Stimulated activated CD4-positive, alpha-beta T cell treated with anti-CD3 and anti-CD28 coated beads, Interleukin-1b, Interleukin-23, amount 100 ng/mL, for 4 hours (primary cell): ENCODE measurements around the gene LRRC57.
"Not testable (repeated sequence)": the region's sequence is repeated elsewhere in the genome, so short reads cannot be mapped to it uniquely, and the experiment has no call there.

Experiments
- DNase-seq, 2 donors: peaks; one replicate each; pipeline ENCODE4 v3.0.0-alpha.2; 2020; ENCODE audit warnings: low read depth in 2 of 2

Gene LRRC57

GRCh38 chr15:42548249-42549031 lies at the start of gene LRRC57, which contains the start of gene HAUS2:
Gene LRRC57 (minus strand): TSS chr15:42548793. CDS start chr15:42548434, 359 bp downstream.
Gene HAUS2 (plus strand): TSS chr15:42548838. CDS start chr15:42548873, 35 bp downstream.
- DNase-seq = peak; percentile 76 to 85

GRCh38 chr15:42595626-42596240 lies 47.1 kb upstream of the LRRC57 start:
- DNase-seq = no peak

GRCh38 chr15:42594095-42594494 lies 45.5 kb upstream of the LRRC57 start:
- no peak for DNase-seq

- DNase-seq = no peak
These were observed 44.5 kb upstream of the LRRC57 start for GRCh38 chr15:42593143-42593542.

- no peak for DNase-seq
These were observed 44.1 kb upstream of the LRRC57 start for GRCh38 chr15:42592716-42593115.

GRCh38 chr15:42591238-42591934 lies 42.8 kb upstream of the LRRC57 start:
- DNase-seq = no peak

- no peak for DNase-seq
These were observed 42.1 kb upstream of the LRRC57 start for GRCh38 chr15:42590619-42591237.

- no peak for DNase-seq
These were observed 35.6 kb upstream of the LRRC57 start for GRCh38 chr15:42584031-42584765.

GRCh38 chr15:42582569-42583375 lies 34.2 kb upstream of the LRRC57 start:
- no peak for DNase-seq

- DNase-seq = peak; percentile 63 to 68
These were observed 32.7 kb upstream of the LRRC57 start for GRCh38 chr15:42581272-42581730.

GRCh38 chr15:42578984-42579537 lies 30.5 kb upstream of the LRRC57 start:
- no peak for DNase-seq

- DNase-seq = no peak
These were observed 29.0 kb upstream of the LRRC57 start for GRCh38 chr15:42577514-42578031.

- no peak for DNase-seq
These were observed 28.2 kb upstream of the LRRC57 start for GRCh38 chr15:42576776-42577175.

- DNase-seq = no peak
These were observed 27.5 kb upstream of the LRRC57 start for GRCh38 chr15:42576040-42576594.

- peak; percentile 91 to 92 for DNase-seq
These were observed 26.8 kb upstream of the LRRC57 start, which contains the start of gene STARD9 for GRCh38 chr15:42575188-42576039. Gene STARD9 (plus strand): TSS chr15:42575606. CDS start chr15:42575716, 110 bp downstream.

- no peak for DNase-seq
These were observed 10.1 kb upstream of the LRRC57 start for GRCh38 chr15:42558739-42559138.

- not testable (repeated sequence) for DNase-seq
These were observed 8.1 kb upstream of the LRRC57 start for GRCh38 chr15:42556550-42557207.

GRCh38 chr15:42553554-42553953 lies 5.0 kb upstream of the LRRC57 start:
- no peak for DNase-seq
